MM.1S (cell line): Measurements from ENCODE around the gene ATP5F1E.

ENCODE experiments used
- DNase-seq: peaks from one replicate; pipeline ENCODE4 v3.0.0-alpha.2; 2015
- H2AFZ ChIP-seq: fragments of 300-600 bp; sonication (generic); 2 replicates; pipeline ENCODE4 v1.6.0; 2016; ENCODE audit warnings: antibody characterized with exemption, low read length
- H3F3A ChIP-seq: fragments of 300-600 bp; sonication (generic); 2 replicates; pipeline ENCODE4 v1.6.1; 2016; ENCODE audit warnings: mild to moderate bottlenecking, antibody characterized with exemption, low read length, moderate library complexity, mixed read lengths; ENCODE audit not compliant: insufficient read depth
- H3K27ac ChIP-seq: fragments of 300-600 bp; sonication (generic); 2 replicates; pipeline ENCODE4 v1.5.1; 2016; ENCODE audit warnings: mild to moderate bottlenecking, low read length
- H3K27me3 ChIP-seq: fragments of 300-600 bp; sonication (generic); replicated peaks from 2 replicates; pipeline ENCODE4 v1.6.0; 2016; ENCODE audit warnings: low read length; ENCODE audit not compliant: insufficient read depth
- H3K36me3 ChIP-seq: fragments of 300-600 bp; sonication (generic); replicated peaks from 2 replicates; pipeline ENCODE4 v1.6.1; 2016; ENCODE audit warnings: mild to moderate bottlenecking, low read length, mixed read lengths; ENCODE audit not compliant: insufficient read depth
- H3K4me1 ChIP-seq: fragments of 300-600 bp; sonication (generic); 2 replicates; pipeline ENCODE4 v1.6.1; 2016; ENCODE audit warnings: low read length, mixed read lengths
- H3K4me2 ChIP-seq: fragments of 300-600 bp; sonication (generic); 2 replicates; pipeline ENCODE4 v1.6.0; 2016; ENCODE audit warnings: low read depth, low read length
- H3K4me3 ChIP-seq: fragments of 300-600 bp; sonication (generic); 2 replicates; pipeline ENCODE4 v1.5.1; 2016; ENCODE audit warnings: low read length, mixed read lengths
- H3K79me2 ChIP-seq: fragments of 300-600 bp; sonication (generic); 2 replicates; pipeline ENCODE4 v1.6.1; 2016; ENCODE audit warnings: mixed run types, low read length, mixed read lengths
- H3K9ac ChIP-seq: fragments of 300-600 bp; sonication (generic); 2 replicates; pipeline ENCODE4 v1.6.1; 2016; ENCODE audit warnings: low read length, mixed read lengths
- H3K9me2 ChIP-seq: fragments of 300-600 bp; sonication (generic); replicated peaks from 2 replicates; pipeline ENCODE4 v1.6.1; 2016; ENCODE audit warnings: mild to moderate bottlenecking, low read length, mixed read lengths; ENCODE audit not compliant: insufficient read depth
- H3K9me3 ChIP-seq: fragments of 300-600 bp; sonication (generic); replicated peaks from 2 replicates; pipeline ENCODE4 v1.6.1; 2016; ENCODE audit warnings: mild to moderate bottlenecking, low read length, mixed read lengths; ENCODE audit not compliant: insufficient read depth
- H4K20me1 ChIP-seq: fragments of 300-600 bp; sonication (generic); 2 replicates; pipeline ENCODE4 v1.6.1; 2016; ENCODE audit warnings: mild to moderate bottlenecking, low read length, moderate library complexity, mixed read lengths; ENCODE audit not compliant: insufficient read depth
- EZH2 ChIP-seq: fragments of 300-600 bp; sonication (generic); optimal IDR thresholded peaks from 2 replicates; pipeline ENCODE3; 2017; ENCODE audit warnings: low read depth, mild to moderate bottlenecking, antibody characterized with exemption, low read length, mixed read lengths
- EZH2phosphoT487 ChIP-seq: fragments of 300-600 bp; sonication (generic); IDR thresholded peaks from 2 replicates; pipeline ENCODE4 v1.6.1; 2018; ENCODE audit warnings: antibody characterized with exemption, low read length
- TF ChIP-seq, protein P1 (sequence below): fragments of 300-600 bp; sonication (generic); IDR thresholded peaks from 2 replicates; pipeline ENCODE4 v1.5.1; 2016; ENCODE audit warnings: antibody characterized with exemption, low read length, mixed read lengths

The ATP5F1E gene

DNA sequence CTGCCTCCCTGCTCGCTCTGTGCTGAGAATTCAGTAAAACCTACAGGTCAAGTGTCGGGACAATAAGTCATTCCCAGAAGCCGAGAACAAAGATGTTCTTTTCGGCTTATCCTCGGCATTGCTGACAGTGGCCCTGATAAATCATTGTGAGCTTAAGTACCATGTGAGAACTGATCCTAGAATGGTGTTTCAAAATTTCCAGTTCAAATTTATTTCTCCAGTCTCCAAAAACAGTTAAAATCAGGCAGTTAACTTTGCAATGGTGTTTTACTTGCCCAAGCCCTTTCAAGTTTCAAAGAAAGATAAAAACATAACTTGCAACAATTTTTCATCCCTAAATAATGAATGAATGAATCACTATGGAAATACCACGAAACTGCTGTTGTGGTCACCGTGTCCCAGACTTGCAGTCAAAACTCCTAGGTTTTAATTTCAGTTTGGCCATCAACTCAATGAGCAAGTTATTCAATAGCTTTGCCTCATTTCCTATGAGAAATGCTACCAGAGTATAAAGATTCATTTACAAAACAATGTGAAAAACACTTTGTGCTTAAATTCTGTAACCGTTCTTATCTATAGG, 4.3 kb downstream of the ATP5F1E start:
- H3K9me3 ChIP-seq, result no peaks in the 10 kb centered on the region
- DNase-seq, result no peak
- H3K79me2 ChIP-seq, result peaks cover 82% of the 10 kb centered on the region
- H3F3A ChIP-seq, result peaks cover 9% of the 10 kb centered on the region
- no peak overlapping the region for H3K4me2 ChIP-seq
- TF ChIP-seq EZH2 (no peak), EZH2phosphoT487 (no peak)
- TF ChIP-seq, protein P1, sequence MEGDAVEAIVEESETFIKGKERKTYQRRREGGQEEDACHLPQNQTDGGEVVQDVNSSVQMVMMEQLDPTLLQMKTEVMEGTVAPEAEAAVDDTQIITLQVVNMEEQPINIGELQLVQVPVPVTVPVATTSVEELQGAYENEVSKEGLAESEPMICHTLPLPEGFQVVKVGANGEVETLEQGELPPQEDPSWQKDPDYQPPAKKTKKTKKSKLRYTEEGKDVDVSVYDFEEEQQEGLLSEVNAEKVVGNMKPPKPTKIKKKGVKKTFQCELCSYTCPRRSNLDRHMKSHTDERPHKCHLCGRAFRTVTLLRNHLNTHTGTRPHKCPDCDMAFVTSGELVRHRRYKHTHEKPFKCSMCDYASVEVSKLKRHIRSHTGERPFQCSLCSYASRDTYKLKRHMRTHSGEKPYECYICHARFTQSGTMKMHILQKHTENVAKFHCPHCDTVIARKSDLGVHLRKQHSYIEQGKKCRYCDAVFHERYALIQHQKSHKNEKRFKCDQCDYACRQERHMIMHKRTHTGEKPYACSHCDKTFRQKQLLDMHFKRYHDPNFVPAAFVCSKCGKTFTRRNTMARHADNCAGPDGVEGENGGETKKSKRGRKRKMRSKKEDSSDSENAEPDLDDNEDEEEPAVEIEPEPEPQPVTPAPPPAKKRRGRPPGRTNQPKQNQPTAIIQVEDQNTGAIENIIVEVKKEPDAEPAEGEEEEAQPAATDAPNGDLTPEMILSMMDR, result no peak
- peaks cover 9% of the 10 kb centered on the region; the same call in 1 of the 2 replicates for H3K36me3 ChIP-seq
- H3K9me2 ChIP-seq, result no peaks in the 10 kb centered on the region
- no peak overlapping the region for H2AFZ ChIP-seq
- H3K27me3 ChIP-seq, result no peaks in the 10 kb centered on the region
- H4K20me1 ChIP-seq, result peaks cover 17% of the 10 kb centered on the region
- H3K27ac ChIP-seq, result no peak overlapping the region
- no peak overlapping the region for H3K9ac ChIP-seq
- peaks cover 23% of the 10 kb centered on the region for H3K4me1 ChIP-seq
- H3K4me3 ChIP-seq, result no peak overlapping the region

DNA sequence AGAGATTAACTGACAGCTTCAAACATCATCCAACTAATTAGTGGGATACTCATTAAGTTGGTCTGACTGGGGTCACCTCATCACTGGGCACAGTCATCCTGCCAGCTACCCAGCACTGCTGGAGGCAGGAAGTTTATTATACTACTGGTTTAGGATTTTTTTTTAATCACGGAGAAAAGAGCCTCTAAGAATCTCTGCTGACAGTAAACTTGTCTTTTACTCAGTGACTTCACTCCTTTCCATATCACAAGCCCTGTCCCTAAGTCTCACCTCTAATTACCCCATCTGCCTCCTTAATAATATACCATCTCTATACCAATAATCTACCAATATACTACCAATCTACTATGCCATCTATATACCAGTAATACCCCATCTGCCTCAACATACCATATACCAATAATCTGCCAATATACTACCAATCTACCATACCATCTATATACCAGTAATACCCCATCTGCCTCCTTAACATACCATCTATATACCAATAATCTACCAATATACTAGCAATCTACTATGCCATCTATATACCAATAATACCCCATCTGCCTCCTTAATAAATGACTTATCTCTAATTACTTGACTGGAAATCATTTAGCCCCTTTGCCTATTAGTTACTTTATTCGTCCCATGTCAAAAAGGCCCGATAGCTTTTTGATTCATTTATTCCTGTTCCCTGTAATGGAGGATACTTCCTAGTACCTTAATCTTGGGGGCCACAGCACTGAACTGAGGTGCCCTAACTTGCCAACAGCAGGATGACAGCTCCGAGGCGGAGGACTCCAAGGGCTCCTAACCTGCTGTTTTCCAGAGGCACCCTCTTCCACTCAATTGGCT, 5.0 kb downstream of the ATP5F1E start:
- H3K9me3 ChIP-seq, result no peaks in the 10 kb centered on the region
- H3K4me2 ChIP-seq, result no peak overlapping the region
- peaks cover 17% of the 10 kb centered on the region for H4K20me1 ChIP-seq
- DNase-seq, result no peak
- H3K4me1 ChIP-seq, result peaks cover 23% of the 10 kb centered on the region
- H3F3A ChIP-seq, result peaks cover 5% of the 10 kb centered on the region; the same call in 1 of the 2 replicates
- H3K4me3 ChIP-seq, result no peak overlapping the region
- H3K36me3 ChIP-seq, result peaks cover 12% of the 10 kb centered on the region; the same call in 1 of the 2 replicates
- H3K27me3 ChIP-seq, result no peaks in the 10 kb centered on the region
- peaks cover 82% of the 10 kb centered on the region for H3K79me2 ChIP-seq
- no peak overlapping the region for H3K27ac ChIP-seq
- no peak overlapping the region for H3K9ac ChIP-seq
- H2AFZ ChIP-seq, result no peak overlapping the region
- no peak for TF ChIP-seq EZH2
- TF ChIP-seq EZH2phosphoT487, result no peak
- TF ChIP-seq, protein P1, result no peak
- H3K9me2 ChIP-seq, result no peaks in the 10 kb centered on the region

DNA sequence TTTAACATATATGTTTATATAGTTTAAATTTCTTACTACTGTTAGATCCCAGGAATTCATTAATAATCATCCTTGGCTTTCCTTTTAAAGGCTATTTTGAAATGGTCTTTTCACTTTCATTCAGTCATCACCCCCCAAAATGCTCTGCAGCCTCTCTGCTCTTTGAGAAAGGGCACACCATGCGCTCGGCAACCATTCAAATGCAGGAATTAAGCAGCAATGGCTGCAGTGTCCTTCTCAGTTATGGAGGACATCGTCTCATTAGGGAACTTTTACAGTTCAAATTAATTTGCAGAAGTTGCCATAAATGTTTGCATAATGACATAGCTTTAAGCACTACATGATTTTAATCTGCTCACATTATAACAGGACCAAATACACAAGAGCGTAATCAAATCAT, 6.6 kb downstream of the ATP5F1E start:
- peaks cover 66% of the 10 kb centered on the region for H3K79me2 ChIP-seq
- H4K20me1 ChIP-seq, result peaks cover 17% of the 10 kb centered on the region
- H3K9me3 ChIP-seq, result no peaks in the 10 kb centered on the region
- no peak overlapping the region for H3K9ac ChIP-seq
- TF ChIP-seq EZH2 (no peak), EZH2phosphoT487 (no peak)
- TF ChIP-seq, protein P1, result no peak
- no peak overlapping the region for H3K4me2 ChIP-seq
- no peak overlapping the region for H3K27ac ChIP-seq
- no peak overlapping the region for H2AFZ ChIP-seq
- DNase-seq, result no peak
- no peaks in the 10 kb centered on the region for H3K9me2 ChIP-seq
- H3K4me3 ChIP-seq, result no peak overlapping the region
- H3K27me3 ChIP-seq, result no peaks in the 10 kb centered on the region
- no peaks in the 10 kb centered on the region; the same call in 1 of the 2 replicates for H3F3A ChIP-seq
- peaks cover 12% of the 10 kb centered on the region; the same call in 1 of the 2 replicates for H3K36me3 ChIP-seq
- peaks cover 16% of the 10 kb centered on the region for H3K4me1 ChIP-seq
